ENCODE data around the gene HINT3. TPM values are rescaled to one million over a fixed set of nuclear protein-coding genes. Genes with fewer than 3 reads are reported as not detected.

HINT3 gene
- total and polyA plus RNA-seq, 2 of the 13 experiments (the other 11 are each of a cell fraction or from before 2014, with no cell fraction given): 3.1 to 22.8 TPM

GRCh38 chr6:125986301-125987025, 29.9 kb downstream of the HINT3 start, which contains the start of gene TRMT11 (continued):
- TF ChIP-seq ZSCAN21 (CRISPR knock-in tag; IDR thresholded peaks at IDR 0.05; ENCODE audit: borderline replicate concordance) (peak; percentile 95), FOXO1 (CRISPR knock-in tag; IDR thresholded peaks at IDR 0.05) (peak; percentile 55; the same call in 1 of the 2 replicates), ZMAT5 (CRISPR knock-in tag; IDR thresholded peaks at IDR 0.05; ENCODE audit: borderline replicate concordance, low read depth) (no peak), ZBTB33 (CRISPR knock-in tag; IDR thresholded peaks at IDR 0.05) (peak; percentile 18; the same call in 1 of the 2 replicates), SAP130 (CRISPR knock-in tag; IDR thresholded peaks at IDR 0.05; ENCODE audit: low read depth) (peak; percentile 93), GPBP1L1 (CRISPR knock-in tag; IDR thresholded peaks at IDR 0.05) (no peak), EP300 (IDR thresholded peaks at IDR 0.05; ENCODE audit: low read depth in 2 of 2, low read length in 2 of 2) (peak in 1 of 2 experiments; percentile 6; a peak in 3 of 4 replicates), EP300 (CRISPR knock-in tag; IDR thresholded peaks at IDR 0.05; ENCODE audit: borderline replicate concordance) (no peak), ZNF577 (CRISPR knock-in tag; IDR thresholded peaks at IDR 0.05; ENCODE audit: borderline replicate concordance, low read depth) (no peak), CHD2 (IDR thresholded peaks at IDR 0.05; ENCODE audit: low read depth, low read length) (peak; percentile 82), KDM5A (IDR thresholded peaks at IDR 0.05; ENCODE audit: borderline replicate concordance, low read length) (peak; percentile 72), HIVEP1 (CRISPR knock-in tag; IDR thresholded peaks at IDR 0.05) (peak; percentile 77), MTERF4 (CRISPR knock-in tag; IDR thresholded peaks at IDR 0.05) (peak; percentile 96), SNRNP70 (IDR thresholded peaks at IDR 0.05; ENCODE audit: low read depth, low read length) (no peak), KAT8 (CRISPR knock-in tag; IDR thresholded peaks at IDR 0.05) (peak; percentile 96), TSC22D2 (CRISPR knock-in tag; IDR thresholded peaks at IDR 0.05; ENCODE audit: borderline replicate concordance) (peak; percentile 74; the same call in 1 of the 2 replicates), KLF9 (CRISPR knock-in tag; IDR thresholded peaks at IDR 0.05; ENCODE audit: low read depth) (no peak; the same call in 1 of the 2 replicates), MIER3 (CRISPR knock-in tag; IDR thresholded peaks at IDR 0.05; ENCODE audit: borderline replicate concordance) (0 out of 2 replicates have a peak, but pooled peaks have one; percentile 15), SCMH1 (CRISPR knock-in tag; IDR thresholded peaks at IDR 0.05; ENCODE audit: borderline replicate concordance) (no peak), ZMYM4 (CRISPR knock-in tag; IDR thresholded peaks at IDR 0.05) (peak; percentile 99), BATF2 (CRISPR knock-in tag; IDR thresholded peaks at IDR 0.05) (peak; percentile 84; the same call in 1 of the 2 replicates), ARNT2 (CRISPR knock-in tag; IDR thresholded peaks at IDR 0.05; ENCODE audit: low read depth) (peak; percentile 95)
